ENCODE data around the gene FDXACB1. TPM values are rescaled to one million over a fixed set of nuclear protein-coding genes. Genes with fewer than 3 reads are reported as not detected.

FDXACB1 gene
- total and polyA plus RNA-seq, 9 of the 15 experiments (the other 6 are each of a cell fraction or from before 2014, with no cell fraction given), result 3.2 to 7.5 (median 5.3) TPM

GRCh38 chr11:111878849-111879636 is at the start of gene FDXACB1, which contains the start of gene CFAP68 (continued):
- TF ChIP-seq NFRKB (IDR thresholded peaks at IDR 0.05; ENCODE audit: low read depth) (peak; percentile 93), HMBOX1 (IDR thresholded peaks at IDR 0.05) (peak; percentile 16; the same call in 1 of the 2 replicates), MYBL2 (IDR thresholded peaks at IDR 0.05; ENCODE audit: low read depth) (no peak; the same call in 1 of the 2 replicates), MYBL2 (CRISPR knock-in tag; IDR thresholded peaks at IDR 0.05; ENCODE audit: borderline replicate concordance) (no peak), HDGF (IDR thresholded peaks at IDR 0.05) (no peak), STAT6 (CRISPR knock-in tag; IDR thresholded peaks at IDR 0.05) (peak; percentile 70; the same call in 1 of the 2 replicates), CHAMP1 (IDR thresholded peaks at IDR 0.05) (peak; percentile 92), ZBTB8A (IDR thresholded peaks at IDR 0.05; ENCODE audit: partially characterized antibody) (no peak), SMC3 (conservative IDR thresholded peaks at IDR 0.05; ENCODE audit: insufficient read depth, low read depth, low read length) (peak; percentile 85), CBX1 (IDR thresholded peaks at IDR 0.05; ENCODE audit: low read depth) (peak; percentile 55; the same call in 1 of the 2 replicates), ARID3A (IDR thresholded peaks at IDR 0.05; ENCODE audit: borderline replicate concordance, low read depth, low read length) (0 out of 2 replicates have a peak, but pooled peaks have one; percentile 11), IFI16 (CRISPR knock-in tag; IDR thresholded peaks at IDR 0.05) (no peak), CREB3 (tag; conservative IDR thresholded peaks at IDR 0.05; ENCODE audit: low read depth) (0 out of 2 replicates have a peak, but pooled peaks have one; percentile 62), PML (IDR thresholded peaks at IDR 0.05; ENCODE audit: low read length) (peak; percentile 67), NBN (IDR thresholded peaks at IDR 0.05; ENCODE audit: low read depth) (peak; percentile 98), MLLT1 (IDR thresholded peaks at IDR 0.05) (peak in 1 of 2 experiments; percentile 93; a peak in 2 of 4 replicates), SOX6 (IDR thresholded peaks at IDR 0.05) (peak; percentile 42)

All from K562 (cell line).